K562 (cell line): Measurements from ENCODE around the gene TRIM44. TPM values are rescaled to one million over a fixed set of nuclear protein-coding genes. Genes with fewer than 3 reads are reported as not detected.
A peak's percentile ranks its signal among the peaks of the same experiment; 100 is the strongest.

Experiments used
- ATAC-seq: fragments of 200-7000 bp; cut with Tn5 transposase; 3 replicates; pipeline ENCODE4 v1.9.1; 2020; ENCODE audit warnings: moderate library complexity
- BruUV-seq: library from RNA; stranded (reverse); fragments of 400-500 nt; replicated peaks from 2 replicates; lab custom pipeline; 2021; lab: Mats Ljungman, UMichigan
- CTCF ChIA-PET: fragments of 300-600 bp; formaldehyde crosslinking; extraction: SDS; loops from one replicate; lab custom pipeline; 2021; ENCODE audit warnings: low intra/inter-chr PET ratio; lab: Yijun Ruan, JAX
- POLR2A ChIA-PET: fragments of 300-600, 350-650 bp; sonication (Branson Sonifier 250); formaldehyde crosslinking; extraction: SDS; loops from one replicate; lab custom pipeline; 2021; ENCODE audit warnings: antibody characterized with exemption, inconsistent platforms; lab: Yijun Ruan, JAX
- DNase-seq, 4 experiments: peaks; one replicate each; pipeline versions ENCODE4 v3.0.0 to v3.0.0-alpha.2; 2011 to 2018; ENCODE audit warnings: low spot score in 3 of 4, mixed read lengths in 3 of 4; ENCODE audit errors: extremely low read depth in 1 of 4
- FAIRE-seq: peaks from 2 replicates; lab custom pipeline; 2011; peaks lifted over from hg19 to GRCh38; lab: Jason Lieb, UNC
- H2AFZ ChIP-seq: 2 replicates; pipeline ENCODE4 v1.6.0; 2011; ENCODE audit warnings: low read depth, low read length, control low read depth, inconsistent platforms
- H3K27ac ChIP-seq: fragments of 200-600 bp; 3 replicates; pipeline ENCODE4 v1.8.0; 2011; ENCODE audit warnings: low read depth, mild to moderate bottlenecking, control low read depth, inconsistent platforms, low read length, moderate library complexity, mixed read lengths; ENCODE audit errors: extremely low read depth
- H3K27me3 ChIP-seq, 2 experiments: fragments of 300-600 bp in 1 of 2; 2 replicates in 1 of 2; 3 replicates in 1 of 2; pipeline versions ENCODE4 v1.6.0 to v1.8.0; 2011; ENCODE audit warnings: inconsistent platforms in 2 of 2, low read length in 2 of 2, mild to moderate bottlenecking in 1 of 2, mixed read lengths in 1 of 2, moderate library complexity in 1 of 2; ENCODE audit not compliant: control insufficient read depth in 2 of 2, insufficient read depth in 2 of 2
- H3K36me3 ChIP-seq: fragments of 300-600 bp; 3 replicates; pipeline ENCODE4 v1.8.0; 2011; ENCODE audit warnings: mild to moderate bottlenecking, low read length, inconsistent platforms; ENCODE audit not compliant: control insufficient read depth, insufficient read depth
- H3K4me1 ChIP-seq, 2 experiments: fragments of 200-600 bp in 1 of 2; replicated peaks in 1 of 2; 2 replicates in 1 of 2; 3 replicates in 1 of 2; pipeline versions ENCODE4 v1.5.1 to v1.8.0; 2011; ENCODE audit warnings: inconsistent platforms in 2 of 2, low read length in 2 of 2, mild to moderate bottlenecking in 1 of 2, mixed read lengths in 1 of 2, moderate library complexity in 1 of 2; ENCODE audit not compliant: control insufficient read depth in 2 of 2, insufficient read depth in 2 of 2
- H3K4me2 ChIP-seq: 2 replicates; pipeline ENCODE4 v1.6.1; 2011; ENCODE audit warnings: low read length, control low read depth, inconsistent platforms, mixed read lengths; ENCODE audit not compliant: insufficient read depth
- H3K4me3 ChIP-seq: fragments of 200-600 bp; sonication (generic), shearing (Covaris generic); 2 replicates; pipeline ENCODE4 v1.5.1; 2016; ENCODE audit warnings: control low read depth, inconsistent platforms
- H3K79me2 ChIP-seq: fragments of 200-600 bp; 3 replicates; pipeline ENCODE4 v1.8.0; 2011; ENCODE audit warnings: low read length, inconsistent platforms; ENCODE audit not compliant: control insufficient read depth, insufficient read depth
- H3K9ac ChIP-seq, 2 experiments: 2 replicates each; pipeline versions ENCODE4 v1.6.0 to v1.6.1; 2011; ENCODE audit warnings: low read depth in 2 of 2, low read length in 2 of 2, control low read depth in 1 of 2, inconsistent platforms in 1 of 2, mild to moderate bottlenecking in 1 of 2, mixed read lengths in 1 of 2; ENCODE audit not compliant: insufficient read depth in 1 of 2
- H3K9me1 ChIP-seq: one replicate; pipeline ENCODE4 v1.6.0; 2011; ENCODE audit warnings: inconsistent platforms, mild to moderate bottlenecking, low read length, moderate library complexity; ENCODE audit not compliant: control insufficient read depth, insufficient read depth
- H3K9me3 ChIP-seq: replicated peaks from 2 replicates; pipeline ENCODE4 v1.5.1; 2011; ENCODE audit warnings: low read depth, low read length, inconsistent platforms; ENCODE audit not compliant: control insufficient read depth, insufficient read depth
- H4K20me1 ChIP-seq: replicated peaks from 2 replicates; pipeline ENCODE4 v1.6.1; 2011; ENCODE audit warnings: low read length, inconsistent platforms, mixed read lengths; ENCODE audit not compliant: control insufficient read depth, insufficient read depth
- CBFA2T3 ChIP-seq: fragments of 450-650 bp; IDR thresholded peaks from 2 replicates; pipeline ENCODE4 v1.6.1; 2017
- E2F3 ChIP-seq: fragments of 250-450 bp; sonication (Bioruptor Pico); IDR thresholded peaks from 2 replicates; pipeline ENCODE4 v1.4.0; 2020; ENCODE audit warnings: mild to moderate bottlenecking
- EGR1 ChIP-seq: fragments of 450-650 bp; conservative IDR thresholded peaks from 2 replicates; pipeline ENCODE4 v1.6.1; 2017; ENCODE audit warnings: mild to moderate bottlenecking
- HDAC8 ChIP-seq: fragments of 450-650 bp; IDR thresholded peaks from 2 replicates; pipeline ENCODE4 v1.6.1; 2016; ENCODE audit warnings: mild to moderate bottlenecking, missing genetic modification characterization, moderate library complexity, missing compliant biosample characterization
- KLF16 ChIP-seq: IDR thresholded peaks from 2 replicates; pipeline ENCODE4 v1.6.1; 2016; ENCODE audit warnings: antibody characterized with exemption
- MAZ ChIP-seq, 2 experiments: fragments of 450-650 bp in 1 of 2; sonication (generic) in 1 of 2; formaldehyde crosslinking; IDR thresholded peaks in 1 of 2; conservative IDR thresholded peaks in 1 of 2; 2 replicates each; pipeline versions ENCODE4 v1.4.0 to v1.5.0; 2020; ENCODE audit warnings: mild to moderate bottlenecking in 1 of 2, missing genetic modification reagents in 1 of 2
- NR2C1 ChIP-seq, 2 experiments: fragments of 450-650 bp; IDR thresholded peaks; 2 replicates each; pipeline ENCODE4 v1.6.1; 2017; ENCODE audit warnings: mild to moderate bottlenecking in 2 of 2, antibody characterized with exemption in 1 of 2, inconsistent platforms in 1 of 2, missing compliant biosample characterization in 1 of 2, missing genetic modification characterization in 1 of 2
- RBM34 ChIP-seq: fragments of 200-400 bp; formaldehyde crosslinking; IDR thresholded peaks from 2 replicates; pipeline ENCODE4 v1.6.1; 2018; ENCODE audit warnings: low read length, borderline replicate concordance; ENCODE audit not compliant: insufficient read depth
- RHOXF2B ChIP-seq: fragments of 250-450 bp; sonication (Bioruptor Pico); conservative IDR thresholded peaks from 2 replicates; pipeline ENCODE4 v1.5.1; 2021
- SNIP1 ChIP-seq: fragments of 450-650 bp; IDR thresholded peaks from 2 replicates; pipeline ENCODE4 v1.7.1; 2017; ENCODE audit warnings: low read depth, mild to moderate bottlenecking
- ZNF707 ChIP-seq: fragments of 250-450 bp; sonication (Bioruptor Pico); conservative IDR thresholded peaks from 2 replicates; pipeline ENCODE4 v1.8.0; 2022; ENCODE audit warnings: inconsistent platforms, mild to moderate bottlenecking, moderate library complexity
- ZZZ3 ChIP-seq: fragments of 450-650 bp; IDR thresholded peaks from 2 replicates; pipeline ENCODE4 v1.6.1; 2016; ENCODE audit warnings: antibody characterized with exemption, mild to moderate bottlenecking, moderate library complexity
- WGBS: fragments of 100-300 bp; shearing (Covaris generic); methylation state at CpG from one replicate; pipeline ENCODE4 v1.1.6; 2016; ENCODE audit warnings: low coverage, mixed read lengths; ENCODE audit not compliant: insufficient coverage; ENCODE audit errors: missing lambda C conversion rate; 5-methylcytosine and 5-hydroxymethylcytosine counted together
- in situ Hi-C: fragments of 300-500 bp; cut with MboI; formaldehyde crosslinking; loops from 4 replicates; pipeline ENCODE4 v1.15.0; 2018; ENCODE audit warnings: inconsistent platforms, mixed read lengths
- intact Hi-C: fragments of 100-400 bp; cut with micrococcal nuclease; formaldehyde crosslinking; loops from 2 replicates; pipeline ENCODE4 v1.14.2; 2022
- polyA plus RNA-seq, 8 experiments: library from polyadenylated mRNA; depleted of rRNA in 4 of 8; stranded (reverse) in 5 of 8; unstranded in 3 of 8; fragments of >200 nt; fragmentation: Nextera tagmentation in 2 of 8; fragmentation: Illumina TruSeq in 1 of 8; extraction: Ambion mirVana in 2 of 8; extraction: Trizol in 1 of 8; gene quantifications; 2 replicates each; pipeline versions ENCODE4 v1.2.1 to v1.2.3, GENCODE V29; 2011 to 2014; ENCODE audit warnings: inconsistent platforms in 1 of 8, missing spikeins in 1 of 8
- total RNA-seq, 7 experiments: library from RNA; depleted of rRNA in 6 of 7; stranded (reverse); fragments of >200 nt in 6 of 7; fragmentation: Illumina TruSeq in 2 of 7; extraction: Trizol in 2 of 7; gene quantifications; 2 replicates each; pipeline versions ENCODE4 v1.2.1 to v1.2.3, GENCODE V29; 2011 to 2021; ENCODE audit warnings: low replicate concordance in 1 of 7

TRIM44 gene
- total and polyA plus RNA-seq, 9 of the 15 experiments (the other 6 are each of a cell fraction or from before 2014, with no cell fraction given), result 8.3 to 105 (median 37.2) TPM

DNA sequence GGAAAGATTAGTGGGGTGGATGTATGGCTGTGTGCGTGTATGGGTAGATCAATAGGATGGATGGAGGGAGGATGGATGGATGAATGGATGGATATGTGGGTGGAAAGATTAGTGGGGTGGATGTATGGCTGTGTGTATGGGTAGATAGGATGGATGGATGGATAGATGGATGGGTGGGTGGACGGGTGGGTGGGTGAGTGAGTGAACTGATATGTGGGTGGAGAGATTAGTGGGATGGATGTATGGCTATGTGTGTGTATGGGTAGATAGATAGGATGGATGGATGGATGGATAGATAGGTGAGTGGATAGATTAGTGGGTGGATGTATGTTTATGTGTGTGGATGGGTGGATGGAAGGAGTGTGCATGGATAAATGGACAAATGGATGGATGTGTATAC, 193.7 kb downstream of the TRIM44 start:
- intact Hi-C loops, result no loop called here
- Histone ChIP-seq H3K9me3 (no peaks in the 10 kb centered on the region), H3K4me2 (no peak overlapping the region), H3K4me1 (no peaks in the 10 kb centered on the region), H3K27ac (no peak overlapping the region), H3K79me2 (no peaks in the 10 kb centered on the region), H4K20me1 (no peaks in the 10 kb centered on the region), H3K4me3 (no peak overlapping the region), H2AFZ (no peak overlapping the region), H3K9me1 (no peaks in the 10 kb centered on the region), H3K36me3 (no peaks in the 10 kb centered on the region), H3K9ac (no peak overlapping the region), H3K27me3 (peaks cover 0 to under 1% of the 10 kb centered on the region in 2 experiments; a peak in 2 of 5 replicates)
- POLR2A ChIA-PET, result no interaction called here
- ATAC-seq, result no peak
- in situ Hi-C loops, result no loop called here
- DNase-seq, result no peak
- no TSS peak for BruUV-seq
- no peak for FAIRE-seq
- TF ChIP-seq EGR1, result peak; percentile 21; the same call in 1 of the 2 replicates
- no peak for TF ChIP-seq E2F3 (CRISPR knock-in tag)
- peak; percentile 19; the same call in 1 of the 2 replicates for TF ChIP-seq CBFA2T3
- CTCF ChIA-PET, result no interaction called here
- 0% methylated on average over 1 of the region's 2 CpGs for WGBS

- Histone ChIP-seq H3K9me1 (no peaks in the 10 kb centered on the region), H3K4me2 (no peak overlapping the region), H2AFZ (no peak overlapping the region), H3K79me2 (no peaks in the 10 kb centered on the region), H3K9me3 (no peaks in the 10 kb centered on the region), H4K20me1 (no peaks in the 10 kb centered on the region), H3K4me1 (no peaks in the 10 kb centered on the region), H3K9ac (no peak overlapping the region), H3K27ac (no peak overlapping the region), H3K27me3 (peaks cover 0 to 5% of the 10 kb centered on the region in 2 experiments; a peak in 3 of 5 replicates), H3K36me3 (no peaks in the 10 kb centered on the region), H3K4me3 (no peak overlapping the region)
- intact Hi-C loops (no loop called here), in situ Hi-C loops (no loop called here)
- no TSS peak for BruUV-seq
- no peak for TF ChIP-seq RHOXF2B (CRISPR knock-in tag)
- TF ChIP-seq KLF16, result no peak
- TF ChIP-seq HDAC8 (tag), result no peak
- no peak for TF ChIP-seq RBM34
- no peak for TF ChIP-seq ZZZ3
- TF ChIP-seq SNIP1, result no peak
- no peak for TF ChIP-seq MAZ (CRISPR knock-in tag; conservative IDR thresholded peaks at IDR 0.05 in 1 of 2, IDR thresholded peaks at IDR 0.05 in 1 of 2)
- TF ChIP-seq NR2C1 (IDR thresholded peaks at IDR 0.05), result no peak
- no peak for TF ChIP-seq NR2C1 (tag; IDR thresholded peaks at IDR 0.05)
- TF ChIP-seq ZNF707 (CRISPR knock-in tag), result no peak
- no peak for DNase-seq
- no peak for FAIRE-seq
- no peak for ATAC-seq
- ChIA-PET POLR2A (no interaction called here), CTCF (no interaction called here)
These were observed 194.2 kb downstream of the TRIM44 start for GRCh38 chr11:35856756-35857155.
